Colonic mucosa (tissue), 4 donors: ENCODE results near the gene OLFM1. TPM values are rescaled to one million over a fixed set of nuclear protein-coding genes. Genes with fewer than 3 reads are reported as not detected.
"Not testable (repeated sequence)": the region's sequence is repeated elsewhere in the genome, so short reads cannot be mapped to it uniquely, and the experiment has no call there.

ENCODE experiments used
- DNase-seq: peaks from one replicate; pipeline ENCODE4 v3.0.0-alpha.2; 2020
- H3K27ac ChIP-seq: fragments of 200-600 bp; one replicate; pipeline ENCODE4 v1.8.0; 2021
- H3K27me3 ChIP-seq: fragments of 200-600 bp; one replicate; pipeline ENCODE4 v1.8.0; 2021
- H3K36me3 ChIP-seq: fragments of 200-600 bp; one replicate; pipeline ENCODE4 v1.8.0; 2021
- H3K4me1 ChIP-seq: fragments of 200-600 bp; one replicate; pipeline ENCODE4 v1.8.0; 2021; ENCODE audit warnings: mild to moderate bottlenecking
- H3K4me3 ChIP-seq: fragments of 200-600 bp; one replicate; pipeline ENCODE4 v1.8.0; 2021
- H3K9ac ChIP-seq, 2 donors: one replicate each; pipeline ENCODE4 v1.7.0; 2013; ENCODE audit warnings: control low read depth in 2 of 2, low read depth in 2 of 2, low read length in 2 of 2
- H3K9me3 ChIP-seq: fragments of 200-600 bp; one replicate; pipeline ENCODE4 v1.8.0; 2021
- intact Hi-C: fragments of 100-400 bp; cut with DNase I; formaldehyde crosslinking; loops from one replicate; pipeline ENCODE4 v1.14.1; 2022
- total RNA-seq, 2 donors: library from RNA; stranded (reverse); fragmentation: NEBNext Ultra II Directional in 1 of 2; extraction: Animal tissue kit (Norgen Biotek cat#: 25700) in 1 of 2; gene quantifications; one replicate each; pipeline ENCODE4 v1.2.1, GENCODE V29; 2021
- TF ChIP-seq, protein P1 (sequence below): fragments of 200-600 bp; IDR thresholded peaks from one replicate; pipeline ENCODE4 v1.8.0; 2022; ENCODE audit warnings: antibody characterized with exemption, mild to moderate bottlenecking
- donor health status: healthy.
- donor health status: DM: no; HTN: no; CAD: no.
- donor health status: DM: no; HTN: no; CAD: no.

OLFM1 gene
- total RNA-seq, 2 donors from 2014 or later, result 3.8 to 8.9 TPM

GRCh38 chr9:135147938-135148337, 60.5 kb downstream of the OLFM1 start:
- intact Hi-C loops, result no loop called here
- H3K27me3 ChIP-seq, result no peaks in the 10 kb centered on the region

GRCh38 chr9:135148386-135148785, 60.9 kb downstream of the OLFM1 start:
- H3K9ac ChIP-seq, result no peak overlapping the region
- DNase-seq, result no peak
- no peaks in the 10 kb centered on the region for H3K36me3 ChIP-seq
- TF ChIP-seq, protein P1, sequence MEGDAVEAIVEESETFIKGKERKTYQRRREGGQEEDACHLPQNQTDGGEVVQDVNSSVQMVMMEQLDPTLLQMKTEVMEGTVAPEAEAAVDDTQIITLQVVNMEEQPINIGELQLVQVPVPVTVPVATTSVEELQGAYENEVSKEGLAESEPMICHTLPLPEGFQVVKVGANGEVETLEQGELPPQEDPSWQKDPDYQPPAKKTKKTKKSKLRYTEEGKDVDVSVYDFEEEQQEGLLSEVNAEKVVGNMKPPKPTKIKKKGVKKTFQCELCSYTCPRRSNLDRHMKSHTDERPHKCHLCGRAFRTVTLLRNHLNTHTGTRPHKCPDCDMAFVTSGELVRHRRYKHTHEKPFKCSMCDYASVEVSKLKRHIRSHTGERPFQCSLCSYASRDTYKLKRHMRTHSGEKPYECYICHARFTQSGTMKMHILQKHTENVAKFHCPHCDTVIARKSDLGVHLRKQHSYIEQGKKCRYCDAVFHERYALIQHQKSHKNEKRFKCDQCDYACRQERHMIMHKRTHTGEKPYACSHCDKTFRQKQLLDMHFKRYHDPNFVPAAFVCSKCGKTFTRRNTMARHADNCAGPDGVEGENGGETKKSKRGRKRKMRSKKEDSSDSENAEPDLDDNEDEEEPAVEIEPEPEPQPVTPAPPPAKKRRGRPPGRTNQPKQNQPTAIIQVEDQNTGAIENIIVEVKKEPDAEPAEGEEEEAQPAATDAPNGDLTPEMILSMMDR, result no peak
- intact Hi-C loops, result no loop called here
- H3K9me3 ChIP-seq, result no peaks in the 10 kb centered on the region
- no peak overlapping the region for H3K4me3 ChIP-seq
- H3K27me3 ChIP-seq, result no peaks in the 10 kb centered on the region
- no peaks in the 10 kb centered on the region for H3K4me1 ChIP-seq
- H3K27ac ChIP-seq, result no peak overlapping the region

More at GRCh38 chr9:135147938-135148337, 60.5 kb downstream of the OLFM1 start:
- Histone ChIP-seq H3K4me3 (no peak overlapping the region), H3K36me3 (no peaks in the 10 kb centered on the region), H3K9ac (no peak overlapping the region), H3K4me1 (no peaks in the 10 kb centered on the region), H3K9me3 (no peaks in the 10 kb centered on the region), H3K27ac (no peak overlapping the region)
- DNase-seq, result no peak
- TF ChIP-seq, protein P1, result no peak

- H3K27me3 ChIP-seq, H3K4me1 ChIP-seq, H3K4me3 ChIP-seq, H3K36me3 ChIP-seq, DNase-seq, H3K9me3 ChIP-seq, H3K9ac ChIP-seq, H3K27ac ChIP-seq, intact Hi-C loops: not testable (repeated sequence)
Observed at GRCh38 chr9:135149901-135150300, 62.4 kb downstream of the OLFM1 start.

DNA sequence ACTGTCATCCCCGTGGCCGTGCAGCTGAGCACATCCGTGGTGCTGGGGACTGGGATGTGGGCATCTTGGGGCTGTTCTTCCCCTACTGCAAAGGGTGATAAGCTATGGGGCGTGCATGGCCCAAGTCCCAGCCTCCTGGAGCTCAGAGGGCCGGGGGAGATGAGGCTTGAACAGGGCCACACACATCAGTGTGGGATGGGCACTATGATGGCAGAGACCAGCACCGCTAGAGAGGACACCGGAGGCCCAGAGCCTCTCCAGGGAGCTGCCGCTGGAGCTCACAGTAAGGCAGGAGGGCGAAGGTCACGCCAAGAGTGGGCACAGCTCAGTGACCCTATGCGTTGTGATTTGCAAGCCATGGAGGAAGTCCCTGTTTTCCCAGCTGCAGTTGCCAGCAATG, 63.5 kb downstream of the OLFM1 start:
- no peak overlapping the region for H3K4me3 ChIP-seq
- H3K27me3 ChIP-seq, result no peaks in the 10 kb centered on the region
- H3K36me3 ChIP-seq, result no peaks in the 10 kb centered on the region
- no peaks in the 10 kb centered on the region for H3K4me1 ChIP-seq
- no peak overlapping the region for H3K27ac ChIP-seq
- no peak for DNase-seq
- H3K9me3 ChIP-seq, result no peaks in the 10 kb centered on the region
- intact Hi-C loops, result no loop called here
- TF ChIP-seq, protein P1, result no peak
- no peak overlapping the region for H3K9ac ChIP-seq

DNA sequence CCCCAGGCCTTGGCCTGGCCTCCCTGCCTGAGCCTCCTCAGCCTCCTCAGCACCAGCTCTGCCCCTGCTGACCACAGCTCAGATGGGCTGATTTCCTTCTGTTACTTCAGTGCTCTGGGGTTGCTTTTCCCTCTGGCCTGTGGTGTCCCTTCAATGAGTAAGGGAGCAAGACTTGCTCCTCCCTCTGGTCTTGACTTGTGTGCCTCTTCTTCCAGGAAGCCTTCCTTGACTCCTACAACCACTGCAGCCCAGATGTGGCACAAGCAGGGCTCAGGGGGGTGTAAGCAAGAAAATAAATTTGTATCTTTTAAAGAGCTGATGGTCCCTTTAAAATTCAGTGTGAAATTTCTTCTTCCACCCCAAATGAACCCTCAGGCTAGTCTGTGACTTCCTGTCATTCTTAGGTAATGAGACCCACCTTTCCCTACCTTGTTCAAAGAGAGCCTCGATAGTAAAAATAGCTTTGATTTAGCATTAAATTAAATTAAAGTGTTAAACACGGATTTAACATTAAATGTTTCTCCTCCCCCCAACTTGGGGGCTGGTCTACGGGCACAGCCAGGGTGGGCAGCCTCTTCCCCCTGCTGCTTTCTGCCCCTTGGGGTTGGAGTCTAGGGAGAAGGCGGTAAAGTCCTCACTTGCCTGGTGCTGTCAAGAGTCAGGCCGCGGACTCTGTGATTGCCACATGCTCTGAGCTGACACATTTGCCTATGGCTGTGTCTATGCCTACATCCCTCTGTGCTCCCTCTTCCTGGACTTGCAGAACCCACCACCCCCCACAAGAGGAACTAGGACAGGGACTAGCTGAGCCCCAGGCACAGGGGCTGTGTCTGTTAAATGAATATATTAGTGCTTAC, 64.5 kb downstream of the OLFM1 start:
- H3K4me1 ChIP-seq, result no peaks in the 10 kb centered on the region
- intact Hi-C loops, result no loop called here
- no peaks in the 10 kb centered on the region for H3K36me3 ChIP-seq
- no peak overlapping the region for H3K4me3 ChIP-seq
- TF ChIP-seq, protein P1, result no peak
- no peaks in the 10 kb centered on the region for H3K27me3 ChIP-seq
- DNase-seq, result no peak
- no peak overlapping the region for H3K27ac ChIP-seq
- H3K9me3 ChIP-seq, result no peaks in the 10 kb centered on the region
- H3K9ac ChIP-seq, result no peak overlapping the region

DNA sequence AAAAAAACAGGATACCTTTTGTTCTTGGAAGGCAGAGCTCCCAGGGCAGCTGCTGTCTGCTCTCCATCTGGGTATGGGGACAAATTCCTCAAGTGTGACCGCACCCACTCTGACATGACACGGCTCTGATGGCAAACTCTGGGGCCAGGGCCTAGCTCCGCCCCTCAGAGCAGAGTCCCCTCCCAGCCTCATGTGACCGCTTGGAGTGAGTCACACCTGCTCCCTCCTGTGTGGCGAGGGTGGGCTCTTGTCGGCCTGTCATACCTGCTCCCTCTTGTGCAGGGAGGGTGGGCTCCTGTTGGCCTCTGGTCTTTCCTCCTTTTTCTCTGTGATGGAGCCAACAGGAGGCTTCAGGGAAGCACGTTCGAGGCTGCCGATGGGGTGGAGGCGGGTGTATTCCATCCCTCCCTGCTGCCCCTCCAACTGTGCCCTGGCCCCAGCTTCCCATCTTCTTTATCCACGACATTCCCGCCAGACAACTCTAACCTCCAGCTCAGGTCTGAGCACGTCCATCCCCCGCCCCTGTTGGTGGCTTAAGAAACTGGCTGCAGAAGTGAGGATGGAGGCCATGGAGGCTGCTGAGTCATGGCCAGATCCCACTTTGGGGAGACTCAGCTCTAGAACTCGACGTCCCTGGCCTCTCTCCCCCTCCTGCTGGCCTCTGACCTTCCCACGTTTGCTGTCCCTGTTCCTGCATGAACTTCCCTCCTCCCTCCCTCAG, 65.3 kb downstream of the OLFM1 start:
- no peaks in the 10 kb centered on the region for H3K27me3 ChIP-seq
- TF ChIP-seq, protein P1, result no peak
- no peak overlapping the region for H3K4me3 ChIP-seq
- no peaks in the 10 kb centered on the region for H3K4me1 ChIP-seq
- H3K36me3 ChIP-seq, result no peaks in the 10 kb centered on the region
- no peak overlapping the region for H3K27ac ChIP-seq
- intact Hi-C loops, result no loop called here
- DNase-seq, result no peak
- H3K9me3 ChIP-seq, result no peaks in the 10 kb centered on the region
- no peak overlapping the region for H3K9ac ChIP-seq
